ENCODE data around the gene MLF1.

DNA sequence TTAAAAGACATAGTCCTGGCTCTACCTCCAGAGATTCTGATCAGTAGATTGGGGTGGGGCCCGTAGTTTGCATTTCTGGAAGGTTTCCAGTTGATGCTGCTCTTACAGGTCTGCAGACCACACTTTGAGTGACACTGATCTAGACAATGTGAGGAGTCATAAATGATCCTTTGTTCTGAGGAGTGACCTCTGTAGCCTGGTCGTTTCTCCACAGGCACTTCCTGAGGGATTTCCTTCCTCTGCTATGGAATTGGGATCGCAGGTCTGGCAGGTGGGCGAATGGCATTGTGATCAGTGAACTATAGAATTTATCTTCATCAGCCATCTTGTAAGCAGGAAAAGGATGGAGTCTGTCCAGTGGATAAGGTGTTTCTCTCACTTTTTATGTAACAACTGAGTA, 78.8 kb downstream of the MLF1 start:
- no peak for TF ChIP-seq POLR2A (IDR thresholded peaks at IDR 0.05; ENCODE audit: low read length)
- TF ChIP-seq GATA1 (IDR thresholded peaks at IDR 0.05; ENCODE audit: low read depth, low read length) = no peak

Measured in erythroblast (primary cell).